Dermis blood vessel endothelial cell (primary cell): ENCODE measurements around the gene SLFNL1. TPM values are rescaled to one million over a fixed set of nuclear protein-coding genes. Genes with fewer than 3 reads are reported as not detected.

ENCODE experiments used
- total RNA-seq: library from RNA; depleted of rRNA; stranded (reverse); fragments of >200 nt; gene quantifications from 2 replicates; pipeline ENCODE4 v1.2.3, GENCODE V29; 2014

The SLFNL1 gene
- total RNA-seq, 1 donor from 2014 or later = 0.51 TPM

Other genes with a start within 250 kb of the SLFNL1 start
- gene KCNQ4, start 237.9 kb downstream of the SLFNL1 start, total RNA-seq = not detected in 2 replicates
- 3.9 and 8.0 TPM in 2 replicates for gene CITED4, start 159.4 kb downstream of the SLFNL1 start, total RNA-seq
- 21.3 and 35.1 TPM in 2 replicates for gene CTPS1, start 42.0 kb downstream of the SLFNL1 start, total RNA-seq
- 14.8 and 16.0 TPM in 2 replicates for gene SCMH1, start 220.6 kb upstream of the SLFNL1 start, total RNA-seq